HG02870 (cell line): ENCODE data around the gene TRPM5.

Experiments
- ATAC-seq: cut with Tn5 transposase; IDR thresholded peaks from one replicate; pipeline ENCODE4 v1.9.1; 2021; ENCODE audit warnings: mild to moderate bottlenecking, moderate library complexity; ENCODE audit not compliant: unreplicated experiment

Gene TRPM5

GRCh38 chr11:2437516-2437915, 6.8 kb downstream of the TRPM5 start:
- ATAC-seq = no peak

GRCh38 chr11:2436521-2437031, 7.7 kb downstream of the TRPM5 start:
- no peak for ATAC-seq

- ATAC-seq = no peak
Measured at GRCh38 chr11:2436013-2436520, 8.2 kb downstream of the TRPM5 start.

GRCh38 chr11:2435288-2436012, 8.9 kb downstream of the TRPM5 start:
- ATAC-seq = no peak

- no peak for ATAC-seq
Measured at GRCh38 chr11:2434506-2435255, 9.6 kb downstream of the TRPM5 start.

GRCh38 chr11:2434008-2434407, 10.3 kb downstream of the TRPM5 start:
- ATAC-seq = no peak

GRCh38 chr11:2433106-2433925, 11.0 kb downstream of the TRPM5 start:
- ATAC-seq = no peak

GRCh38 chr11:2432628-2433071, 11.7 kb downstream of the TRPM5 start:
- ATAC-seq = no peak

GRCh38 chr11:2432171-2432621, 12.1 kb downstream of the TRPM5 start:
- no peak for ATAC-seq

GRCh38 chr11:2431395-2431794, 12.9 kb downstream of the TRPM5 start:
- ATAC-seq = no peak

- no peak for ATAC-seq
Measured at GRCh38 chr11:2428322-2428795, 16.0 kb downstream of the TRPM5 start.

GRCh38 chr11:2427721-2428321, 16.5 kb downstream of the TRPM5 start:
- no peak for ATAC-seq

- no peak for ATAC-seq
Measured at GRCh38 chr11:2426826-2427521, 17.3 kb downstream of the TRPM5 start.

GRCh38 chr11:2426221-2426620, 18.1 kb downstream of the TRPM5 start:
- ATAC-seq = no peak

GRCh38 chr11:2425506-2425905, 18.8 kb downstream of the TRPM5 start:
- no peak for ATAC-seq

- ATAC-seq = no peak
Measured at GRCh38 chr11:2424811-2425495, 19.4 kb downstream of the TRPM5 start.

GRCh38 chr11:2423157-2424025, 20.9 kb downstream of the TRPM5 start:
- ATAC-seq = no peak

- ATAC-seq = no peak
Measured at GRCh38 chr11:2422461-2423156, 21.7 kb downstream of the TRPM5 start.
